ENCODE data around the gene ERI2.
"Not testable (repeated sequence)": the region's sequence is repeated elsewhere in the genome, so short reads cannot be mapped to it uniquely, and the experiment has no call there.

ERI2 gene

GRCh38 chr16:20763461-20764232, 42.6 kb downstream of the ERI2 start, which contains the start of gene ACSM3:
Gene ACSM3 (plus strand): TSS chr16:20764014. CDS start chr16:20770035, 6,021 bp downstream.
- no peak for DNase-seq

GRCh38 chr16:20762404-20763123, 43.7 kb downstream of the ERI2 start:
- DNase-seq, result no peak

- DNase-seq, result no peak
Measured at GRCh38 chr16:20761175-20761574, 45.1 kb downstream of the ERI2 start.

DNA sequence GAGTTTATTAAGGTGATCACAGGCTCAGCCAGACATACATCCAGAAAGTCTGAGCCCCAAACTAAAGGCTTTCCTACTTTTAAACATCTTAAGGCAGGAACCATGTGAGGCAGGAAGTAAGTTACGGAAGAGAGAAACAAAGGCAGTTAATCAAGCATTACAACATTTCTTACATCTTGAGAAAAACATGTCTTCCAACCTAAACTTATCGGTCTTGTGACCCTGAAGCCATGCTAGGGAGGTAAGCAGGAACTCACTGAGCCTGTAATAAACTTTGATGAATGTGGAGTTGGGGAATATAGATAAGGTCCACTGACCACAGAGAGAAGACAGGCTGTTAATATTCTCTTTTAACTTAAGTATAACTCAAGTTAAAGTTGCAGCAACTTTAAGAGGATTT, 45.9 kb downstream of the ERI2 start:
- no peak for DNase-seq

- DNase-seq, result not testable (repeated sequence)
Measured at GRCh38 chr16:20755799-20756198, 50.5 kb downstream of the ERI2 start.

- no peak for DNase-seq
Measured at GRCh38 chr16:20755238-20755637, 51.0 kb downstream of the ERI2 start.

GRCh38 chr16:20753727-20754126, 52.5 kb downstream of the ERI2 start:
- no peak for DNase-seq

DNA sequence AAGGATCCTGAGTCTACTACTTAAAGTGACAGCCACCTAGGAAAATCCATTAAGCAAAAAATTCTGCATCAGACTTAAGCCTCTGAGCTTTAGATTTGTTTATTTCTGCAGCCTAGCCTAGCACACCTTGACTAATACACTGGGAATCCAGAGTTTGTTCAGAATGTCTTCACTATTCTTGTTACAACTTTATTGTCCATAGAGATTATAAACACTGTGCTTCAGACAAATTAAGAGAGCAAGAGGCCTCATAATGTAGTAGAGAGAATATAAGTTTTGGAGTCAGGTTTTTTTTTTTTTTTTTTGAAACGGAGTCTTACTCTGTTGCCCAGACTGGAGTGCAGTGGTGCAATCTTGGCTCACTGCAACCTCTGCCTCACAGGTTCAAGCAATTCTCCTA, 55.7 kb downstream of the ERI2 start:
- DNase-seq, result no peak

DNA sequence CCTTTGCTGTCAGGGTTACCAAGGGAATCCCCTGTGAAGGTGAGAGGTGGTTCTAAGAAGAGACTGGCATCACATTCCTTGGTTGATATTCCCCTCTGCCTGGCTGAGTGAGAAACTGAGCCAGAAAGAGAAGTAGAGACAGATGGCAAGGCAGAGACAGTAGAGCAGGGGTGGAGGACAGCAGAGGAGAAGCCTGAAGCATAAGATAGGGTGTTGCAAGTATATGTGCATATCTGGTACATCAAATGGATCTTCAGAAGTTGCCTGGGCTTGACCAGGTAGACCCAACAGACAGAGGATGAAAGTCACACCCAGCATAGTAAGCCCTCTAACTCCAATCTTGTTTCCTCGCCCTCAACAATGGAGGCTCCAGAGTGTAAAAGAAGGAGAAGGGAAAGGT, 56.8 kb downstream of the ERI2 start:
- no peak for DNase-seq

GRCh38 chr16:20747030-20747816, 59.0 kb downstream of the ERI2 start:
- no peak for DNase-seq

DNA sequence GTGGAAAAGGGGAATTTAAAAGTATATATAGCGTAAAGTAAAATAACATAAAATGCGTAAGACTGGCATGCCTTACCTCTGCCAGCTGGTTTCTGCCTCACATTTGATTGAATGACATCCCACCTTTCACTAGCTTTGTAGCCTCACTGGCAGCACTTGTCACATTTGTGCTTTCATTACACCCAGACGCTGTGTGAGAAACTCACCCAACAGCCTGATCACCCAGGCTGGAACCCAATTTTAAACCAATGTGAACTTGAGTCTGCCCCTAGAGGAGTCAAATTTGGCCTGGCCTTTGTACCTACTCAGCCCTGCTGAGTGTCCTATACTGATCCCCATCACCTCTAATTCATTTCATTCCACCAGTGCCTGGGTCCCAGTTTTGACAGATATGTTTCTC, 59.8 kb downstream of the ERI2 start:
- no peak for DNase-seq

All from SHP77 (cell line).